ENCODE data around the gene DHX34.
"Not testable (repeated sequence)": the region's sequence is repeated elsewhere in the genome, so short reads cannot be mapped to it uniquely, and the experiment has no call there.

The DHX34 gene

DNA sequence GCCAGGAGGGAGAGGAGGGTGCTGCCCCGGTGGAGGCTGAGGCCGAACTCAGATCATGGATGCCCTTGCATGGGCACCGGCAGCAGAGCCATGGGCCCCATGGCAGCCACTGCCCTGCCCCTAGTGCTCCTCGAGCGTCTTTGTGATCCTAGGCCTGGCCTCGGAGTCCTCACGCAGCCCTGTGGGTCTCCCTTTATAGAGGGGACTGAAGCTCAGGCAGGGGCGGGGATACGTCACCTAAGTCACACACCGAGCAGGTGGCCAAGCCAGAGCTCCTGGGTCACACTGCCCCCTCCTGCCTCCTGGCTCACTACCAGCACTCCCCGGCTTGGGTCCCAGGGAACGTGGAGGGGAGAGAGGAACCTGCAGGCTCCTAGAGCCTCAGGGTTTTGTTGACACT is 28.7 kb downstream of the DHX34 start:
- in situ Hi-C loops (cut with MboI; ENCODE audit: low pct_unique_long_range_greater_than_20kb, low sequenced_read_pairs, unreplicated experiment) = no loop called here
- TF ChIP-seq, protein P1, sequence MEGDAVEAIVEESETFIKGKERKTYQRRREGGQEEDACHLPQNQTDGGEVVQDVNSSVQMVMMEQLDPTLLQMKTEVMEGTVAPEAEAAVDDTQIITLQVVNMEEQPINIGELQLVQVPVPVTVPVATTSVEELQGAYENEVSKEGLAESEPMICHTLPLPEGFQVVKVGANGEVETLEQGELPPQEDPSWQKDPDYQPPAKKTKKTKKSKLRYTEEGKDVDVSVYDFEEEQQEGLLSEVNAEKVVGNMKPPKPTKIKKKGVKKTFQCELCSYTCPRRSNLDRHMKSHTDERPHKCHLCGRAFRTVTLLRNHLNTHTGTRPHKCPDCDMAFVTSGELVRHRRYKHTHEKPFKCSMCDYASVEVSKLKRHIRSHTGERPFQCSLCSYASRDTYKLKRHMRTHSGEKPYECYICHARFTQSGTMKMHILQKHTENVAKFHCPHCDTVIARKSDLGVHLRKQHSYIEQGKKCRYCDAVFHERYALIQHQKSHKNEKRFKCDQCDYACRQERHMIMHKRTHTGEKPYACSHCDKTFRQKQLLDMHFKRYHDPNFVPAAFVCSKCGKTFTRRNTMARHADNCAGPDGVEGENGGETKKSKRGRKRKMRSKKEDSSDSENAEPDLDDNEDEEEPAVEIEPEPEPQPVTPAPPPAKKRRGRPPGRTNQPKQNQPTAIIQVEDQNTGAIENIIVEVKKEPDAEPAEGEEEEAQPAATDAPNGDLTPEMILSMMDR (IDR thresholded peaks at IDR 0.05; ENCODE audit: extremely low read depth, insufficient read depth, missing control alignments) = no peak

DNA sequence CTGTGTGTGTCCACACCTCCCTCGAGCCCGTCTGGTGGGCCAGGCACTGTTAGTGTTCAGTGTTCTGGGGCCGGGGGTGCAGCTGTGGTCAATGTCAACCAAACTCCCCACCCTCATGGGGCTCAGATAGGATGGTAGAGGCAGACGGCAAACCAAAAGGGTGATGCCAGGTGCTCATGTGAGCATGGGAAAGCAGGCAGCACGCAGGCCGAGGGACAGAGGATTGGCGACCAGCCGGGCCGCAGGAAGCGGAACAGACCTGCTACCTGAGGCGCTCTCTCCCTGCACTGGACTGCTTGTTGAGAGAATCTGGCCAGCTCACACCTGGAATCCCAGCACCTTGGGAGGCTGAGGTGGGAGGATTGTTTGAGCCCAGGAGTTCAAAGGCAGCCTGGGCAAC is 29.1 kb downstream of the DHX34 start:
- DNase-seq (ENCODE audit: low spot score) = no peak
- TF ChIP-seq, protein P1 (IDR thresholded peaks at IDR 0.05; ENCODE audit: extremely low read depth, insufficient read depth, missing control alignments) = no peak
- in situ Hi-C loops (cut with MboI; ENCODE audit: low pct_unique_long_range_greater_than_20kb, low sequenced_read_pairs, unreplicated experiment) = no loop called here

More for the DNA sequence above, 28.7 kb downstream of the DHX34 start:
- peak; percentile 12 for DNase-seq (ENCODE audit: low spot score)

- no peak for DNase-seq (ENCODE audit: low spot score)
- in situ Hi-C loops (cut with MboI; ENCODE audit: low pct_unique_long_range_greater_than_20kb, low sequenced_read_pairs, unreplicated experiment) = no loop called here
- TF ChIP-seq, protein P1 (IDR thresholded peaks at IDR 0.05; ENCODE audit: extremely low read depth, insufficient read depth, missing control alignments) = no peak
These were observed 30.3 kb downstream of the DHX34 start for GRCh38 chr19:47379381-47379938.

GRCh38 chr19:47380559-47380958 is 31.4 kb downstream of the DHX34 start:
- TF ChIP-seq, protein P1 (IDR thresholded peaks at IDR 0.05; ENCODE audit: extremely low read depth, insufficient read depth, missing control alignments) = no peak
- no peak for DNase-seq (ENCODE audit: low spot score)
- in situ Hi-C loops (cut with MboI; ENCODE audit: low pct_unique_long_range_greater_than_20kb, low sequenced_read_pairs, unreplicated experiment) = loop anchor here (10.0 kb wide), 1 partner anchor 76 kb away; the partner anchor contains the start of gene C5AR1

DNA sequence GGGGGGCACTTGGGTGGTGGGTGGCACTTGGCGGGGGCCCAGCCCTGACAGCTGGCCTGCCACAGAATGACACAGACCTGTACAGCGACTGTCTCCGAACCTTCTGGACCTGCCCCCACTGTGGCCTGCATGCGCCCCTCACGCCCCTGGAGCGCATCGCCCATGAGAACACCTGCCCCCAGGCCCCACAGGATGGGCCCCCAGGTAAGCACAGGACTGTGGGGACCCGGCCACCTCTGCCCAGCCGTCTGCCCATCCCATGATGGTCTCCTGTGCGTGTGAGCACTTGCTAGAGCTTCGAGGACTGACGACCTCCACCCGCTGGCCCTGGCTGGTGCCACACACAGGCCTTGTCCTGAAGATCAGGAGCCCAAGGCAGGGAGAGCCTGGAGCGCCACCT is 32.0 kb downstream of the DHX34 start:
- DNase-seq (ENCODE audit: low spot score) = no peak
- in situ Hi-C loops (cut with MboI; ENCODE audit: low pct_unique_long_range_greater_than_20kb, low sequenced_read_pairs, unreplicated experiment) = loop anchor here (10.0 kb wide), 1 partner anchor 76 kb away; the partner anchor contains the start of gene C5AR1

DNA sequence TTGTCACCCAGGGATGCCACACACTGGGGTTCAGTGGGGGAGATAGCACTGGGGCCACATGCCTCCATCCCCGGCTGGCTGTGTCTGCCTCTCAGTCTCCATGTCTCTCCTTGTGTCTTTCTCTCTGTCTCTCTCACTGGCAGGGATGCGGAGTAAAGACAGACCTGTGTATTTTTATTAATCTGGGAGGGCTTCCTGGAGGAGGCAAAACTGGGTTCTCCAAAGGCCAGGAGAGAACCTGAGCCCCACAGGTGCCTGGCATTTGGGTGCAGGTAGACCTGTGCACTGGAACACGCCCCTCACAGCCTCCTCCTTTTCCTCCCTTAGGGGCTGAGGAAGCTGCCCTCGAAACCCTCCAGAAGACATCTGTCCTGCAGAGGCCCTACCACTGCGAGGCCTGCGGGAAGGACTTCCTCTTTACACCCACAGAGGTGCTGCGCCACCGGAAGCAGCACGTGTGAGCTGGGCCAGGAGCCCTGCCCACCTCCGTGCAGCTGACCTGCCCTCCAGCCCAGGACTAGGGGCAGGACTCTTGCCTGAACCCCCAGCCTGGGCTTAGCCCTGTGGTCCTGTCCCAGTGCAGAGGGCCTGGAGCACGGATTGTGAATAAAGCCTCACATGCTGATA is 32.7 kb downstream of the DHX34 start:
- in situ Hi-C loops (cut with MboI; ENCODE audit: low pct_unique_long_range_greater_than_20kb, low sequenced_read_pairs, unreplicated experiment) = loop anchor here (10.0 kb wide), 1 partner anchor 77 kb away; the partner anchor contains the start of gene C5AR1
- TF ChIP-seq, protein P1 (IDR thresholded peaks at IDR 0.05; ENCODE audit: extremely low read depth, insufficient read depth, missing control alignments) = no peak
- peak; percentile 38 for DNase-seq (ENCODE audit: low spot score)

More for the DNA sequence above, 32.0 kb downstream of the DHX34 start:
- TF ChIP-seq, protein P1 (IDR thresholded peaks at IDR 0.05; ENCODE audit: extremely low read depth, insufficient read depth, missing control alignments) = no peak

GRCh38 chr19:47383890-47384289 is 34.8 kb downstream of the DHX34 start:
- DNase-seq (ENCODE audit: low spot score) = not testable (repeated sequence)
- in situ Hi-C loops (cut with MboI; ENCODE audit: low pct_unique_long_range_greater_than_20kb, low sequenced_read_pairs, unreplicated experiment) = loop anchor here (10.0 kb wide), 1 partner anchor 79 kb away; the partner anchor contains the start of gene C5AR1

DNA sequence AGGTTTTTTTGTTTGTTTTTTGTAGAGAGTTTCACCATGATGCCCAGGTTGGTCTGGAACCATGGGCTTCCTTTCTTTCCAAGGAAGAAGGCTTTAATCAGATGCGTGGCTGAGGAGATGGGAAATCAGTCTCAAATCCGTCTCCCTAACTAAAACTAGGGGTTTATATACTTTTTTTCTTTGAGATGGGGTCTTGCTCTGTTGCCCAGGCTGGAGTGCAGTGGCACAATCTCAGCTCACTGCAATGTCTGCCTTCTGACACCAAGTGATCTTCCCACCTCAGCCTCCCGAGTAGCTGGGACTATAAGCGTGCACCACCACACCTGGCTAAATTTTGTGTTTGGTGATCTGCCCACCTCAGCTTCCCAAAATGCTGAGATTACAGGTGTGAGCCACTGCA is 35.4 kb downstream of the DHX34 start:
- not testable (repeated sequence) for DNase-seq (ENCODE audit: low spot score)
- in situ Hi-C loops (cut with MboI; ENCODE audit: low pct_unique_long_range_greater_than_20kb, low sequenced_read_pairs, unreplicated experiment) = loop anchor here (10.0 kb wide), 1 partner anchor 80 kb away; the partner anchor contains the start of gene C5AR1

DNA sequence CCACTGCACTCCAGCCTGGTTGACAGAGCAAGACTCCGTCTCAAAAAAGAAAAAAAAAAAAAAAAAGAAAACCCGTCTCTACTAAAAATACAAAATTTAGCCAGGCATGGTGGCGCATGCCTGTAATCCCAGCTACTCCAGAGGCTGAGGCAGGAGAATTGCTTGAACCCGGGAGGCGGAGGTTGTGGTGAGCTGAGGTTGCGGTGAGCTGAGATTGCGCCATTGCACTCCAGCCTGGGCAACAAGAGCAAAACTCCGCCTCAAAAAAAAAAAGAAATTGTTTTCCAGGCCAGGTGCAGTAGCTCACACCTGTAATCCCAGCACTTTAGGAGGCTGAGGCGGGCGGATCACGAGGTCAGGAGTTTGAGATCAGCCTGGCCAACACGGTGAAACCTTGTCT is 37.5 kb downstream of the DHX34 start:
- in situ Hi-C loops (cut with MboI; ENCODE audit: low pct_unique_long_range_greater_than_20kb, low sequenced_read_pairs, unreplicated experiment) = loop anchor here (10.0 kb wide), 1 partner anchor 82 kb away; the partner anchor contains the start of gene C5AR1
- not testable (repeated sequence) for DNase-seq (ENCODE audit: low spot score)

GRCh38 chr19:47387623-47388022 is 38.5 kb downstream of the DHX34 start:
- in situ Hi-C loops (cut with MboI; ENCODE audit: low pct_unique_long_range_greater_than_20kb, low sequenced_read_pairs, unreplicated experiment) = loop anchor here (10.0 kb wide), 1 partner anchor 83 kb away; the partner anchor contains the start of gene C5AR1
- DNase-seq (ENCODE audit: low spot score) = not testable (repeated sequence)
